Kidney (tissue), 14 donors: ENCODE measurements around the gene PCDHB3. TPM values are rescaled to one million over a fixed set of nuclear protein-coding genes. Genes with fewer than 3 reads are reported as not detected.
"Not testable (repeated sequence)": the region's sequence is repeated elsewhere in the genome, so short reads cannot be mapped to it uniquely, and the experiment has no call there.

ENCODE experiments used
- DNase-seq, 5 donors: peaks; one replicate each; pipeline ENCODE4 v3.0.0-alpha.2; 2013 to 2020
- FAIRE-seq: peaks from 2 replicates; lab custom pipeline; 2012; peaks lifted over from hg19 to GRCh38; lab: Jason Lieb, UNC
- H3K27ac ChIP-seq, 2 donors: one replicate each; pipeline ENCODE4 v1.7.0; 2013; ENCODE audit warnings: low read depth in 2 of 2, low read length in 2 of 2, inconsistent platforms in 1 of 2
- H3K27me3 ChIP-seq: one replicate; pipeline ENCODE4 v1.7.1; 2013; ENCODE audit warnings: low read length, inconsistent platforms; ENCODE audit not compliant: control insufficient read depth, insufficient read depth
- H3K36me3 ChIP-seq, 3 donors: one replicate each; pipeline versions ENCODE4 v1.7.0 to v1.7.1; 2013; ENCODE audit warnings: low read length in 3 of 3, control low read depth in 1 of 3, inconsistent platforms in 1 of 3; ENCODE audit not compliant: insufficient read depth in 3 of 3, control insufficient read depth in 2 of 3
- H3K4me1 ChIP-seq, 3 donors: one replicate each; pipeline versions ENCODE4 v1.7.0 to v1.7.1; 2013; ENCODE audit warnings: low read length in 3 of 3, inconsistent platforms in 1 of 3, low read depth in 1 of 3; ENCODE audit not compliant: control insufficient read depth in 2 of 3, insufficient read depth in 2 of 3
- H3K4me3 ChIP-seq, 3 donors: one replicate each; pipeline versions ENCODE4 v1.7.0 to v1.8.1; 2013; ENCODE audit warnings: low read length in 3 of 3, control low read depth in 1 of 3, inconsistent platforms in 1 of 3
- H3K9ac ChIP-seq, 3 donors: one replicate each; pipeline versions ENCODE4 v1.7.0 to v1.7.1; 2013; ENCODE audit warnings: low read length in 3 of 3, control low read depth in 1 of 3, inconsistent platforms in 1 of 3
- H3K9me3 ChIP-seq, 3 donors: one replicate each; pipeline versions ENCODE4 v1.7.0 to v1.7.1; 2013; ENCODE audit warnings: low read length in 3 of 3, control low read depth in 1 of 3, inconsistent platforms in 1 of 3; ENCODE audit not compliant: control insufficient read depth in 2 of 3, insufficient read depth in 1 of 3
- intact Hi-C: fragments of 100-400 bp; cut with DNase I; formaldehyde crosslinking; loops from one replicate; pipeline ENCODE4 v1.11.1; 2022
- polyA plus RNA-seq: library from polyadenylated mRNA; stranded (reverse); fragments of 350-450 nt; fragmentation: Illumina TruSeq; extraction: RNeasy Lipid Tissue Mini Kit (QIAGEN cat#74804); gene quantifications from one replicate; pipeline ENCODE4 v1.2.3, GENCODE V29; 2014; ENCODE audit warnings: low read depth, low replicate concordance; ENCODE audit not compliant: insufficient read depth
- total RNA-seq: library from RNA; stranded (reverse); fragmentation: NEBNext Ultra II Directional; extraction: Animal tissue kit (Norgen Biotek cat#: 25700); gene quantifications from one replicate; pipeline ENCODE4 v1.2.1, GENCODE V29; 2021
- TF ChIP-seq, protein P1 (sequence below): IDR thresholded peaks from 3 replicates; pipeline ENCODE4 v1.5.1; 2012; ENCODE audit warnings: mild to moderate bottlenecking, moderate library complexity, borderline replicate concordance; ENCODE audit not compliant: insufficient read depth; ENCODE audit errors: extremely low read depth
- donor health status: control.
- donor health status: control.
- donor health status: control.
- donor health status: control.
- donor health status: control.
- donor health status: DM: yes; HTN: yes; CAD: no.
- donor health status: Normal renal cell carcinoma (clear cell type).

The PCDHB3 gene
- total and polyA plus RNA-seq, 2 donors from 2014 or later: 2.3 to 3.1 TPM

GRCh38 chr5:141101059-141101458, 786 bp downstream of the PCDHB3 start:
- intact Hi-C loops: no loop called here
- no peak overlapping the region for H3K9ac ChIP-seq
- DNase-seq: peak in 1 of 5 donors; percentile 37
- no peaks in the 10 kb centered on the region for H3K27me3 ChIP-seq
- FAIRE-seq: no peak
- TF ChIP-seq, protein P1, sequence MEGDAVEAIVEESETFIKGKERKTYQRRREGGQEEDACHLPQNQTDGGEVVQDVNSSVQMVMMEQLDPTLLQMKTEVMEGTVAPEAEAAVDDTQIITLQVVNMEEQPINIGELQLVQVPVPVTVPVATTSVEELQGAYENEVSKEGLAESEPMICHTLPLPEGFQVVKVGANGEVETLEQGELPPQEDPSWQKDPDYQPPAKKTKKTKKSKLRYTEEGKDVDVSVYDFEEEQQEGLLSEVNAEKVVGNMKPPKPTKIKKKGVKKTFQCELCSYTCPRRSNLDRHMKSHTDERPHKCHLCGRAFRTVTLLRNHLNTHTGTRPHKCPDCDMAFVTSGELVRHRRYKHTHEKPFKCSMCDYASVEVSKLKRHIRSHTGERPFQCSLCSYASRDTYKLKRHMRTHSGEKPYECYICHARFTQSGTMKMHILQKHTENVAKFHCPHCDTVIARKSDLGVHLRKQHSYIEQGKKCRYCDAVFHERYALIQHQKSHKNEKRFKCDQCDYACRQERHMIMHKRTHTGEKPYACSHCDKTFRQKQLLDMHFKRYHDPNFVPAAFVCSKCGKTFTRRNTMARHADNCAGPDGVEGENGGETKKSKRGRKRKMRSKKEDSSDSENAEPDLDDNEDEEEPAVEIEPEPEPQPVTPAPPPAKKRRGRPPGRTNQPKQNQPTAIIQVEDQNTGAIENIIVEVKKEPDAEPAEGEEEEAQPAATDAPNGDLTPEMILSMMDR: no peak
- no peaks in the 10 kb centered on the region for H3K36me3 ChIP-seq
- no peaks in the 10 kb centered on the region for H3K4me1 ChIP-seq
- no peak overlapping the region for H3K27ac ChIP-seq
- peak overlapping the region in 2 of 3 donors; percentile 53 to 55 for H3K4me3 ChIP-seq
- peaks cover 0 to 17% (median 3%) of the 10 kb centered on the region in 3 donors for H3K9me3 ChIP-seq

- FAIRE-seq, intact Hi-C loops: not testable (repeated sequence)
- peak in 1 of 5 donors; percentile 17 for DNase-seq
Measured at GRCh38 chr5:141102070-141102469, 1.8 kb downstream of the PCDHB3 start.

GRCh38 chr5:141102471-141102870, 2.2 kb downstream of the PCDHB3 start:
- peaks cover 0 to 17% (median 3%) of the 10 kb centered on the region in 3 donors for H3K9me3 ChIP-seq
- H3K4me1 ChIP-seq, FAIRE-seq, intact Hi-C loops, H3K36me3 ChIP-seq, H3K4me3 ChIP-seq, H3K9ac ChIP-seq, H3K27ac ChIP-seq, H3K27me3 ChIP-seq: not testable (repeated sequence)
- DNase-seq: peak in 1 of 5 donors; percentile 48

More at GRCh38 chr5:141102070-141102469, 1.8 kb downstream of the PCDHB3 start:
- H3K4me1 ChIP-seq, H3K27ac ChIP-seq, H3K9ac ChIP-seq, H3K36me3 ChIP-seq, H3K4me3 ChIP-seq, H3K27me3 ChIP-seq: not testable (repeated sequence)
- H3K9me3 ChIP-seq: peaks cover 0 to 17% (median 3%) of the 10 kb centered on the region in 3 donors

GRCh38 chr5:141105350-141105749, 5.1 kb downstream of the PCDHB3 start:
- FAIRE-seq: no peak
- H3K36me3 ChIP-seq: no peaks in the 10 kb centered on the region
- no peaks in the 10 kb centered on the region for H3K4me1 ChIP-seq
- DNase-seq: no peak
- intact Hi-C loops: no loop called here
- no peaks in the 10 kb centered on the region for H3K27me3 ChIP-seq
- H3K9ac ChIP-seq: no peak overlapping the region
- TF ChIP-seq, protein P1: no peak
- peaks cover 0 to 17% (median 3%) of the 10 kb centered on the region in 3 donors for H3K9me3 ChIP-seq
- no peak overlapping the region for H3K4me3 ChIP-seq
- H3K27ac ChIP-seq: no peak overlapping the region
